B cell (primary cell): ENCODE results near the gene TNXB.

Experiments used
- EZH2 ChIP-seq: IDR thresholded peaks from 2 replicates; pipeline ENCODE4 v1.6.1; 2012; ENCODE audit warnings: borderline replicate concordance, low read depth, mild to moderate bottlenecking, moderate library complexity, low read length; ENCODE audit not compliant: insufficient read depth, poor library complexity, severe bottlenecking
- TF ChIP-seq, protein P1 (sequence below): fragments of 200-600 bp; IDR thresholded peaks from one replicate; pipeline ENCODE4 v1.8.0; 2022; ENCODE audit warnings: antibody characterized with exemption, mild to moderate bottlenecking

- TF ChIP-seq, protein P1, sequence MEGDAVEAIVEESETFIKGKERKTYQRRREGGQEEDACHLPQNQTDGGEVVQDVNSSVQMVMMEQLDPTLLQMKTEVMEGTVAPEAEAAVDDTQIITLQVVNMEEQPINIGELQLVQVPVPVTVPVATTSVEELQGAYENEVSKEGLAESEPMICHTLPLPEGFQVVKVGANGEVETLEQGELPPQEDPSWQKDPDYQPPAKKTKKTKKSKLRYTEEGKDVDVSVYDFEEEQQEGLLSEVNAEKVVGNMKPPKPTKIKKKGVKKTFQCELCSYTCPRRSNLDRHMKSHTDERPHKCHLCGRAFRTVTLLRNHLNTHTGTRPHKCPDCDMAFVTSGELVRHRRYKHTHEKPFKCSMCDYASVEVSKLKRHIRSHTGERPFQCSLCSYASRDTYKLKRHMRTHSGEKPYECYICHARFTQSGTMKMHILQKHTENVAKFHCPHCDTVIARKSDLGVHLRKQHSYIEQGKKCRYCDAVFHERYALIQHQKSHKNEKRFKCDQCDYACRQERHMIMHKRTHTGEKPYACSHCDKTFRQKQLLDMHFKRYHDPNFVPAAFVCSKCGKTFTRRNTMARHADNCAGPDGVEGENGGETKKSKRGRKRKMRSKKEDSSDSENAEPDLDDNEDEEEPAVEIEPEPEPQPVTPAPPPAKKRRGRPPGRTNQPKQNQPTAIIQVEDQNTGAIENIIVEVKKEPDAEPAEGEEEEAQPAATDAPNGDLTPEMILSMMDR = no peak
- TF ChIP-seq EZH2 = no peak
Observed at GRCh38 chr6:32113386-32114352, 4.5 kb upstream of the TNXB start.
